ENCODE measurements around the gene SPTLC2.
"Not testable (repeated sequence)": the region's sequence is repeated elsewhere in the genome, so short reads cannot be mapped to it uniquely, and the experiment has no call there.

SPTLC2 gene

GRCh38 chr14:77529963-77530362 is 86.5 kb downstream of the SPTLC2 start:
- no peak overlapping the region for H3K4me3 ChIP-seq (ENCODE audit: control insufficient read depth, low read depth, low read length)
- DNase-seq (ENCODE audit: low read depth) = no peak
- TF ChIP-seq, protein P1, sequence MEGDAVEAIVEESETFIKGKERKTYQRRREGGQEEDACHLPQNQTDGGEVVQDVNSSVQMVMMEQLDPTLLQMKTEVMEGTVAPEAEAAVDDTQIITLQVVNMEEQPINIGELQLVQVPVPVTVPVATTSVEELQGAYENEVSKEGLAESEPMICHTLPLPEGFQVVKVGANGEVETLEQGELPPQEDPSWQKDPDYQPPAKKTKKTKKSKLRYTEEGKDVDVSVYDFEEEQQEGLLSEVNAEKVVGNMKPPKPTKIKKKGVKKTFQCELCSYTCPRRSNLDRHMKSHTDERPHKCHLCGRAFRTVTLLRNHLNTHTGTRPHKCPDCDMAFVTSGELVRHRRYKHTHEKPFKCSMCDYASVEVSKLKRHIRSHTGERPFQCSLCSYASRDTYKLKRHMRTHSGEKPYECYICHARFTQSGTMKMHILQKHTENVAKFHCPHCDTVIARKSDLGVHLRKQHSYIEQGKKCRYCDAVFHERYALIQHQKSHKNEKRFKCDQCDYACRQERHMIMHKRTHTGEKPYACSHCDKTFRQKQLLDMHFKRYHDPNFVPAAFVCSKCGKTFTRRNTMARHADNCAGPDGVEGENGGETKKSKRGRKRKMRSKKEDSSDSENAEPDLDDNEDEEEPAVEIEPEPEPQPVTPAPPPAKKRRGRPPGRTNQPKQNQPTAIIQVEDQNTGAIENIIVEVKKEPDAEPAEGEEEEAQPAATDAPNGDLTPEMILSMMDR (IDR thresholded peaks at IDR 0.05; ENCODE audit: control insufficient read depth, insufficient read depth, low read depth, low read length, missing control alignments) = no peak

GRCh38 chr14:77529213-77529612 is 87.2 kb downstream of the SPTLC2 start:
- TF ChIP-seq, protein P1 (IDR thresholded peaks at IDR 0.05; ENCODE audit: control insufficient read depth, insufficient read depth, low read depth, low read length, missing control alignments) = no peak
- no peak for DNase-seq (ENCODE audit: low read depth)
- no peak overlapping the region for H3K4me3 ChIP-seq (ENCODE audit: control insufficient read depth, low read depth, low read length)

DNA sequence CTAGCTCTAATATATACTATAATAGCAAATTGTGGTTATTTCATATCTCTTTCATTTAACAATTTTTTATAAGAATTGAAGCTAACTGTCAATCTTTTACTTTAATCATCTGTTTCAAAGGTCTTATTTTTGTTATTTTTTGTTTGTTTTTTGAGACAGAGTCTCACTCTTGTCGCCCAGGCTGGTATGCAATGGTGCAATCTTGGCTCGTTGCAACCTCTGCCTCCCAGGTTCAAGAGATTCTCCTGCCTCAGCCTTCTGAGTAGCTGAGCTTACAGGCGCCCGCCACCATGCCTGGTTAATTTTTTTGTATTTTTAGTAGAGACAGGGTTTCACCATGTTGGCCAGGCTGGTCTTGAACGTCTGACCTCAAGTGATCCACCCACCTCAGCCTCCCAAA is 87.7 kb downstream of the SPTLC2 start:
- not testable (repeated sequence) for DNase-seq (ENCODE audit: low read depth); H3K4me3 ChIP-seq (ENCODE audit: control insufficient read depth, low read depth, low read length)

DNA sequence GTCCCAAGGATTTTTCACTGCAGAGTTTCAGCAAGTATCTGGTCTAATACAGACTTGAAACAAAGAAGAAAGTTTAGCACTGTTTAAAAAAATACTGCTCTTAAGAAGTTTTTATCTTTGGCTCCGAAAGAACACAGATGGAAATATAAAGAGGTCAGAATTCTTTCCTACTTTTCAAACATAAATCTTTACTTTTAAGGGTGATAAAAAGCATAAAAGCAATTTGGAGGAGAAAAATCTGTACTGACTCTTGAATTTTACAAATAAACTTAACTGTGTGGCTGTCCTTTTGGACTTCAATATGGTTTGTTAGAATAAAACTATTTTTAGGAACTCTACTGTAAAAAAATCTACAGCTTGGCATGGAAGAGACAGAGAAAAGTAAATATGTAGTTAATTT is 90.2 kb downstream of the SPTLC2 start:
- DNase-seq (ENCODE audit: low read depth) = no peak
- TF ChIP-seq, protein P1 (IDR thresholded peaks at IDR 0.05; ENCODE audit: control insufficient read depth, insufficient read depth, low read depth, low read length, missing control alignments) = no peak
- no peak overlapping the region for H3K4me3 ChIP-seq (ENCODE audit: control insufficient read depth, low read depth, low read length)

- TF ChIP-seq, protein P1 (IDR thresholded peaks at IDR 0.05; ENCODE audit: control insufficient read depth, insufficient read depth, low read depth, low read length, missing control alignments) = no peak
- H3K4me3 ChIP-seq (ENCODE audit: control insufficient read depth, low read depth, low read length) = no peak overlapping the region
- no peak for DNase-seq (ENCODE audit: low read depth)
Observed at GRCh38 chr14:77524536-77524935, 91.9 kb downstream of the SPTLC2 start.

- TF ChIP-seq, protein P1 (IDR thresholded peaks at IDR 0.05; ENCODE audit: control insufficient read depth, insufficient read depth, low read depth, low read length, missing control alignments) = no peak
- no peak overlapping the region for H3K4me3 ChIP-seq (ENCODE audit: control insufficient read depth, low read depth, low read length)
- no peak for DNase-seq (ENCODE audit: low read depth)
Observed at GRCh38 chr14:77523109-77523508, 93.3 kb downstream of the SPTLC2 start.

GRCh38 chr14:77520555-77520954 is 95.9 kb downstream of the SPTLC2 start:
- no peak overlapping the region for H3K4me3 ChIP-seq (ENCODE audit: control insufficient read depth, low read depth, low read length)
- DNase-seq (ENCODE audit: low read depth) = no peak
- TF ChIP-seq, protein P1 (IDR thresholded peaks at IDR 0.05; ENCODE audit: control insufficient read depth, insufficient read depth, low read depth, low read length, missing control alignments) = no peak

Data from AG09309 (cell line).